ENCODE measurements around the gene HIF3A.
"Not testable (repeated sequence)": the region's sequence is repeated elsewhere in the genome, so short reads cannot be mapped to it uniquely, and the experiment has no call there.

Gene HIF3A

DNA sequence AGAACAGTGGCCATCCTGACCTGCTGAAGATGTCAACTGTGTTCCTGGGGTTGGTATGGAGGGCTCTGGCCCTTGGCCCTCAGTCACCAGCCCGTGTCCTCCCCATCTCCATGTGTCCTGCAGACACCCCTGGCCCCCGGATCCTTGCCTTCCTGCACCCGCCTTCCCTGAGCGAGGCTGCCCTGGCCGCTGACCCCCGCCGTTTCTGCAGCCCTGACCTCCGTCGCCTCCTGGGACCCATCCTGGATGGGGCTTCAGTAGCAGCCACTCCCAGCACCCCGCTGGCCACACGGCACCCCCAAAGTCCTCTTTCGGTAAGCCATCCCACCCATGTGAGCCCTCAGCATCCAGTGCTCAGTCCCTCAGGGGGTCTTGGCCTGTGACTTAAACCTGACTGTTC is 24.8 kb downstream of the HIF3A start:
- Histone ChIP-seq H3K9me3 (ENCODE audit: low read length) (no peaks in the 10 kb centered on the region), H3F3A (ENCODE audit: insufficient read depth, low read length) (no peaks in the 10 kb centered on the region), H4K20me1 (ENCODE audit: insufficient read depth, low read length) (no peaks in the 10 kb centered on the region), H3K4me1 (ENCODE audit: insufficient read depth, low read length, severe bottlenecking) (no peaks in the 10 kb centered on the region), H2AFZ (ENCODE audit: low read length) (no peak overlapping the region), H3K4me3 (ENCODE audit: low read depth, low read length, poor library complexity, severe bottlenecking) (no peak overlapping the region), H3K9ac (ENCODE audit: low read length) (no peak overlapping the region), H3K27me3 (ENCODE audit: insufficient read depth, low read length) (no peaks in the 10 kb centered on the region), H3K9me2 (ENCODE audit: low read depth, low read length) (no peaks in the 10 kb centered on the region), H3K79me2 (ENCODE audit: insufficient read depth, low read length) (no peaks in the 10 kb centered on the region), H3K4me2 (ENCODE audit: low read length) (no peak overlapping the region), H3K27ac (ENCODE audit: low read depth, low read length, poor library complexity, severe bottlenecking) (no peak overlapping the region), H3K36me3 (ENCODE audit: insufficient read depth, low read length) (no peaks in the 10 kb centered on the region)
- TF ChIP-seq EZH2 (IDR thresholded peaks at IDR 0.05; ENCODE audit: borderline replicate concordance, low read length): no peak

GRCh38 chr19:46323227-46323626 is 26.4 kb downstream of the HIF3A start:
- H3K4me1 ChIP-seq (ENCODE audit: insufficient read depth, low read length, severe bottlenecking); H3K4me3 ChIP-seq (ENCODE audit: low read depth, low read length, poor library complexity, severe bottlenecking); H3K79me2 ChIP-seq (ENCODE audit: insufficient read depth, low read length); H3K9ac ChIP-seq (ENCODE audit: low read length); H3K27me3 ChIP-seq (ENCODE audit: insufficient read depth, low read length); H2AFZ ChIP-seq (ENCODE audit: low read length); H3K27ac ChIP-seq (ENCODE audit: low read depth, low read length, poor library complexity, severe bottlenecking); H4K20me1 ChIP-seq (ENCODE audit: insufficient read depth, low read length); H3K36me3 ChIP-seq (ENCODE audit: insufficient read depth, low read length); H3K9me3 ChIP-seq (ENCODE audit: low read length); H3K4me2 ChIP-seq (ENCODE audit: low read length); H3F3A ChIP-seq (ENCODE audit: insufficient read depth, low read length); H3K9me2 ChIP-seq (ENCODE audit: low read depth, low read length): not testable (repeated sequence)

- Histone ChIP-seq H3K36me3 (ENCODE audit: insufficient read depth, low read length) (no peaks in the 10 kb centered on the region; the same call in 1 of the 2 replicates), H3F3A (ENCODE audit: insufficient read depth, low read length) (no peaks in the 10 kb centered on the region), H3K4me1 (ENCODE audit: insufficient read depth, low read length, severe bottlenecking) (no peaks in the 10 kb centered on the region), H3K9ac (ENCODE audit: low read length) (no peak overlapping the region), H3K79me2 (ENCODE audit: insufficient read depth, low read length) (no peaks in the 10 kb centered on the region), H3K27ac (ENCODE audit: low read depth, low read length, poor library complexity, severe bottlenecking) (no peak overlapping the region), H3K9me2 (ENCODE audit: low read depth, low read length) (no peaks in the 10 kb centered on the region), H3K27me3 (ENCODE audit: insufficient read depth, low read length) (no peaks in the 10 kb centered on the region; the same call in 1 of the 2 replicates), H4K20me1 (ENCODE audit: insufficient read depth, low read length) (no peaks in the 10 kb centered on the region), H2AFZ (ENCODE audit: low read length) (no peak overlapping the region), H3K4me2 (ENCODE audit: low read length) (no peak overlapping the region), H3K4me3 (ENCODE audit: low read depth, low read length, poor library complexity, severe bottlenecking) (no peak overlapping the region), H3K9me3 (ENCODE audit: low read length) (peaks cover 4% of the 10 kb centered on the region; the same call in 1 of the 2 replicates)
- TF ChIP-seq CTCF (IDR thresholded peaks at IDR 0.05; ENCODE audit: low read length) (no peak), EZH2 (IDR thresholded peaks at IDR 0.05; ENCODE audit: borderline replicate concordance, low read length) (no peak)
Measured at GRCh38 chr19:46324277-46324676, 27.4 kb downstream of the HIF3A start.

- no peaks in the 10 kb centered on the region for H3K9me2 ChIP-seq (ENCODE audit: low read depth, low read length)
- no peaks in the 10 kb centered on the region for H3F3A ChIP-seq (ENCODE audit: insufficient read depth, low read length)
- no peaks in the 10 kb centered on the region for H4K20me1 ChIP-seq (ENCODE audit: insufficient read depth, low read length)
- no peak overlapping the region for H3K27ac ChIP-seq (ENCODE audit: low read depth, low read length, poor library complexity, severe bottlenecking)
- H2AFZ ChIP-seq (ENCODE audit: low read length): no peak overlapping the region
- H3K4me2 ChIP-seq (ENCODE audit: low read length): no peak overlapping the region
- H3K9me3 ChIP-seq (ENCODE audit: low read length): peaks cover 4% of the 10 kb centered on the region; the same call in 1 of the 2 replicates
- TF ChIP-seq CTCF (IDR thresholded peaks at IDR 0.05; ENCODE audit: low read length) (no peak), EZH2 (IDR thresholded peaks at IDR 0.05; ENCODE audit: borderline replicate concordance, low read length) (no peak)
- H3K27me3 ChIP-seq (ENCODE audit: insufficient read depth, low read length): no peaks in the 10 kb centered on the region; the same call in 1 of the 2 replicates
- no peak overlapping the region for H3K9ac ChIP-seq (ENCODE audit: low read length)
- no peaks in the 10 kb centered on the region for H3K79me2 ChIP-seq (ENCODE audit: insufficient read depth, low read length)
- no peaks in the 10 kb centered on the region; the same call in 1 of the 2 replicates for H3K36me3 ChIP-seq (ENCODE audit: insufficient read depth, low read length)
- H3K4me1 ChIP-seq (ENCODE audit: insufficient read depth, low read length, severe bottlenecking): no peaks in the 10 kb centered on the region
- H3K4me3 ChIP-seq (ENCODE audit: low read depth, low read length, poor library complexity, severe bottlenecking): no peak overlapping the region
Measured at GRCh38 chr19:46326608-46327007, 29.8 kb downstream of the HIF3A start.
